ENCODE results near the gene WDPCP. TPM values are rescaled to one million over a fixed set of nuclear protein-coding genes. Genes with fewer than 3 reads are reported as not detected.

Gene WDPCP
- total and polyA plus RNA-seq, 10 of the 15 experiments (the other 5 are each of a cell fraction or from before 2014, with no cell fraction given) = 2.1 to 7.9 (median 4.6) TPM

DNA sequence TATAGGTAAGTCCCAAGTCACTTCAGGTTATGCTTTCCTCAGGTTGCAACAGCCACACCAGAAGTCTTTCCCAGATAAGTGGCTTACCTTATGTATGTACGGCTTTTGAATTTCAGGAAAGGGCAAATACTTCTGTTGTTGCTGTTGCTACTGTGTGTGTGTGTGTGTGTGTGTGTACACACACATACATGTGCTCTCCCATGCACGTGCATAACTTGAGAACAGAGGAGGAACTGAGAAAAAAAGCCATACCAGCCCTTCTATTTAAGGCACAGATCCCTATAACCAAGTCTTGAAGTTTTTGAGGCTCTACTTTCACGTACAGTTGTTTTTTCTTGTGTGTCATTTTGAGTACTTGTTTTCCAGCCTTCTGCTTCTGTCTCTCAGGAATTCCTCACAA lies 62.4 kb downstream of the WDPCP start:
- FAIRE-seq (no peak), ATAC-seq (no peak), DNase-seq (ENCODE audit: low read depth, low spot score) (no peak)
- SMC1A ChIA-PET (ENCODE audit: uncharacterized antibody, unreplicated experiment) = no interaction called here
- no peak overlapping the region for H3K9ac ChIP-seq (ENCODE audit: control insufficient read depth, insufficient read depth, low read length)
- RAD21 ChIA-PET (ENCODE audit: unreplicated experiment) = no interaction called here
- no peak overlapping the region for H3K4me2 ChIP-seq (ENCODE audit: control insufficient read depth, insufficient read depth)
- BruUV-seq (replicated peaks) = no TSS peak
- H2AFZ ChIP-seq (ENCODE audit: control insufficient read depth, low read depth, low read length) = no peak overlapping the region
- H3K27me3 ChIP-seq (replicated peaks in 1 of 2; ENCODE audit: control insufficient read depth in 2 of 2, insufficient read depth in 2 of 2, low read length in 1 of 2) = no peaks in the 10 kb centered on the region
- no peaks in the 10 kb centered on the region for H3K36me3 ChIP-seq (ENCODE audit: control insufficient read depth in 2 of 2, insufficient read depth in 2 of 2, low read length in 1 of 2)
- no peak overlapping the region for H3K4me3 ChIP-seq
- no peak overlapping the region for H3K27ac ChIP-seq (ENCODE audit: control insufficient read depth, insufficient read depth)
- H3K4me1 ChIP-seq (ENCODE audit: control insufficient read depth, insufficient read depth, low read length) = no peaks in the 10 kb centered on the region
- WGBS (ENCODE audit: insufficient coverage, insufficient replicate concordance, low lambda C conversion rate, missing lambda C conversion rate) = 50% methylated on average over 3 of the region's 3 CpGs
- CTCF ChIA-PET = no interaction called here
- no peaks in the 10 kb centered on the region for H4K20me1 ChIP-seq (ENCODE audit: control insufficient read depth, insufficient read depth)
- in situ Hi-C loops (cut with MboI) = no loop called here
- no peaks in the 10 kb centered on the region for H3K79me2 ChIP-seq (ENCODE audit: control insufficient read depth, insufficient read depth, low read length)
- H3K9me3 ChIP-seq (replicated peaks; ENCODE audit: control insufficient read depth, insufficient read depth, low read length) = peaks cover 6% of the 10 kb centered on the region; the same call in 2 of the 3 replicates
- POLR2A ChIA-PET = no interaction called here
- intact Hi-C loops (cut with micrococcal nuclease; ENCODE audit: unreplicated experiment) = no loop called here
- TF ChIP-seq HCFC1 (IDR thresholded peaks at IDR 0.05; ENCODE audit: low read length) (no peak), BHLHE40 (IDR thresholded peaks at IDR 0.05; ENCODE audit: borderline replicate concordance in 1 of 2, low read depth in 2 of 2, low read length in 1 of 2) (peak; percentile 61 to 72; a peak in 2 of 4 replicates)

DNA sequence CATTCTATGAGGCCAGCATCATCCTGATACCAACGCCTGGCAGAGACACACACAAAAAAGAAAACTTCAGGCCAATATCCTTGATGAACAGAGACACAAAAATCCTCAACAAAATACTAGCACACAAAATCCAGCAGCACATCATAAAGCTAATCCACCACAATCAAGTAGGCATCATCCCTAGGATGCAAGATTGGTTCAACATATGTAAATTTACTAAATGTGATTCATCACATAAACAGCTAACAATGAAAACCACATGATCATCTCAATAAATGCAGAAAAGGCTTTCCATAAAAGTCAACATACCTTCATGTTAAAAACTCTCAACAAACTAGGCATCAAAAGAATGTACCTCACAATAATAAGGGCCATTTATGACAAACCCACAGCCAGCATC lies 65.3 kb downstream of the WDPCP start:
- CTCF ChIA-PET = no interaction called here
- no peaks in the 10 kb centered on the region for H4K20me1 ChIP-seq (ENCODE audit: control insufficient read depth, insufficient read depth)
- H3K9ac ChIP-seq (ENCODE audit: control insufficient read depth, insufficient read depth, low read length) = no peak overlapping the region
- RAD21 ChIA-PET (ENCODE audit: unreplicated experiment) = no interaction called here
- no peaks in the 10 kb centered on the region for H3K36me3 ChIP-seq (ENCODE audit: control insufficient read depth in 2 of 2, insufficient read depth in 2 of 2, low read length in 1 of 2)
- in situ Hi-C loops (cut with MboI) = no loop called here
- H3K4me2 ChIP-seq (ENCODE audit: control insufficient read depth, insufficient read depth) = no peak overlapping the region
- DNase-seq (ENCODE audit: low read depth, low spot score) (no peak), ATAC-seq (no peak), FAIRE-seq (no peak)
- SMC1A ChIA-PET (ENCODE audit: uncharacterized antibody, unreplicated experiment) = no interaction called here
- H3K9me3 ChIP-seq (replicated peaks; ENCODE audit: control insufficient read depth, insufficient read depth, low read length) = peaks cover 7% of the 10 kb centered on the region; the same call in 2 of the 3 replicates
- POLR2A ChIA-PET = no interaction called here
- WGBS (ENCODE audit: insufficient coverage, insufficient replicate concordance, low lambda C conversion rate, missing lambda C conversion rate) = 0% methylated on average over 1 of the region's 1 CpG
- no peaks in the 10 kb centered on the region for H3K27me3 ChIP-seq (replicated peaks in 1 of 2; ENCODE audit: control insufficient read depth in 2 of 2, insufficient read depth in 2 of 2, low read length in 1 of 2)
- no peaks in the 10 kb centered on the region for H3K4me1 ChIP-seq (ENCODE audit: control insufficient read depth, insufficient read depth, low read length)
- no peak overlapping the region for H3K4me3 ChIP-seq
- H2AFZ ChIP-seq (ENCODE audit: control insufficient read depth, low read depth, low read length) = no peak overlapping the region
- no peaks in the 10 kb centered on the region for H3K79me2 ChIP-seq (ENCODE audit: control insufficient read depth, insufficient read depth, low read length)
- no peak overlapping the region for H3K27ac ChIP-seq (ENCODE audit: control insufficient read depth, insufficient read depth)
- intact Hi-C loops (cut with micrococcal nuclease; ENCODE audit: unreplicated experiment) = no loop called here
- BruUV-seq (replicated peaks) = no TSS peak
- TF ChIP-seq MTA2 (IDR thresholded peaks at IDR 0.05; ENCODE audit: low read depth) = no peak
- TF ChIP-seq, protein P1, sequence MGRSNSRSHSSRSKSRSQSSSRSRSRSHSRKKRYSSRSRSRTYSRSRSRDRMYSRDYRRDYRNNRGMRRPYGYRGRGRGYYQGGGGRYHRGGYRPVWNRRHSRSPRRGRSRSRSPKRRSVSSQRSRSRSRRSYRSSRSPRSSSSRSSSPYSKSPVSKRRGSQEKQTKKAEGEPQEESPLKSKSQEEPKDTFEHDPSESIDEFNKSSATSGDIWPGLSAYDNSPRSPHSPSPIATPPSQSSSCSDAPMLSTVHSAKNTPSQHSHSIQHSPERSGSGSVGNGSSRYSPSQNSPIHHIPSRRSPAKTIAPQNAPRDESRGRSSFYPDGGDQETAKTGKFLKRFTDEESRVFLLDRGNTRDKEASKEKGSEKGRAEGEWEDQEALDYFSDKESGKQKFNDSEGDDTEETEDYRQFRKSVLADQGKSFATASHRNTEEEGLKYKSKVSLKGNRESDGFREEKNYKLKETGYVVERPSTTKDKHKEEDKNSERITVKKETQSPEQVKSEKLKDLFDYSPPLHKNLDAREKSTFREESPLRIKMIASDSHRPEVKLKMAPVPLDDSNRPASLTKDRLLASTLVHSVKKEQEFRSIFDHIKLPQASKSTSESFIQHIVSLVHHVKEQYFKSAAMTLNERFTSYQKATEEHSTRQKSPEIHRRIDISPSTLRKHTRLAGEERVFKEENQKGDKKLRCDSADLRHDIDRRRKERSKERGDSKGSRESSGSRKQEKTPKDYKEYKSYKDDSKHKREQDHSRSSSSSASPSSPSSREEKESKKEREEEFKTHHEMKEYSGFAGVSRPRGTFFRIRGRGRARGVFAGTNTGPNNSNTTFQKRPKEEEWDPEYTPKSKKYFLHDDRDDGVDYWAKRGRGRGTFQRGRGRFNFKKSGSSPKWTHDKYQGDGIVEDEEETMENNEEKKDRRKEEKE (IDR thresholded peaks at IDR 0.05) = no peak
- TF ChIP-seq RELA (IDR thresholded peaks at IDR 0.05; ENCODE audit: borderline replicate concordance, partially characterized antibody) = no peak
- TF ChIP-seq BHLHE40 (IDR thresholded peaks at IDR 0.05; ENCODE audit: borderline replicate concordance in 1 of 2, low read depth in 2 of 2, low read length in 1 of 2) = no peak
- TF ChIP-seq, protein P2, sequence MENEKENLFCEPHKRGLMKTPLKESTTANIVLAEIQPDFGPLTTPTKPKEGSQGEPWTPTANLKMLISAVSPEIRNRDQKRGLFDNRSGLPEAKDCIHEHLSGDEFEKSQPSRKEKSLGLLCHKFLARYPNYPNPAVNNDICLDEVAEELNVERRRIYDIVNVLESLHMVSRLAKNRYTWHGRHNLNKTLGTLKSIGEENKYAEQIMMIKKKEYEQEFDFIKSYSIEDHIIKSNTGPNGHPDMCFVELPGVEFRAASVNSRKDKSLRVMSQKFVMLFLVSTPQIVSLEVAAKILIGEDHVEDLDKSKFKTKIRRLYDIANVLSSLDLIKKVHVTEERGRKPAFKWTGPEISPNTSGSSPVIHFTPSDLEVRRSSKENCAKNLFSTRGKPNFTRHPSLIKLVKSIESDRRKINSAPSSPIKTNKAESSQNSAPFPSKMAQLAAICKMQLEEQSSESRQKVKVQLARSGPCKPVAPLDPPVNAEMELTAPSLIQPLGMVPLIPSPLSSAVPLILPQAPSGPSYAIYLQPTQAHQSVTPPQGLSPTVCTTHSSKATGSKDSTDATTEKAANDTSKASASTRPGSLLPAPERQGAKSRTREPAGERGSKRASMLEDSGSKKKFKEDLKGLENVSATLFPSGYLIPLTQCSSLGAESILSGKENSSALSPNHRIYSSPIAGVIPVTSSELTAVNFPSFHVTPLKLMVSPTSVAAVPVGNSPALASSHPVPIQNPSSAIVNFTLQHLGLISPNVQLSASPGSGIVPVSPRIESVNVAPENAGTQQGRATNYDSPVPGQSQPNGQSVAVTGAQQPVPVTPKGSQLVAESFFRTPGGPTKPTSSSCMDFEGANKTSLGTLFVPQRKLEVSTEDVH (IDR thresholded peaks at IDR 0.05; ENCODE audit: low read depth, partially characterized antibody) = no peak
- no peak for TF ChIP-seq RB1 (IDR thresholded peaks at IDR 0.05; ENCODE audit: borderline replicate concordance)
- TF ChIP-seq NFIC (IDR thresholded peaks at IDR 0.05; ENCODE audit: low read depth, low read length) = no peak
- TF ChIP-seq SREBF1 (IDR thresholded peaks at IDR 0.05; ENCODE audit: low read length) = no peak
- no peak for TF ChIP-seq YBX1 (IDR thresholded peaks at IDR 0.05)
- TF ChIP-seq, protein P3, sequence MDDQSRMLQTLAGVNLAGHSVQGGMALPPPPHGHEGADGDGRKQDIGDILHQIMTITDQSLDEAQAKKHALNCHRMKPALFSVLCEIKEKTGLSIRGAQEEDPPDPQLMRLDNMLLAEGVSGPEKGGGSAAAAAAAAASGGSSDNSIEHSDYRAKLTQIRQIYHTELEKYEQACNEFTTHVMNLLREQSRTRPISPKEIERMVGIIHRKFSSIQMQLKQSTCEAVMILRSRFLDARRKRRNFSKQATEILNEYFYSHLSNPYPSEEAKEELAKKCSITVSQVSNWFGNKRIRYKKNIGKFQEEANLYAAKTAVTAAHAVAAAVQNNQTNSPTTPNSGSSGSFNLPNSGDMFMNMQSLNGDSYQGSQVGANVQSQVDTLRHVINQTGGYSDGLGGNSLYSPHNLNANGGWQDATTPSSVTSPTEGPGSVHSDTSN (IDR thresholded peaks at IDR 0.05; ENCODE audit: insufficient replicate concordance, low read depth, low read length) = no peak
